ENCODE data around the gene ALG1L2.
"Not testable (repeated sequence)": the region's sequence is repeated elsewhere in the genome, so short reads cannot be mapped to it uniquely, and the experiment has no call there.

Gene ALG1L2, protein sequence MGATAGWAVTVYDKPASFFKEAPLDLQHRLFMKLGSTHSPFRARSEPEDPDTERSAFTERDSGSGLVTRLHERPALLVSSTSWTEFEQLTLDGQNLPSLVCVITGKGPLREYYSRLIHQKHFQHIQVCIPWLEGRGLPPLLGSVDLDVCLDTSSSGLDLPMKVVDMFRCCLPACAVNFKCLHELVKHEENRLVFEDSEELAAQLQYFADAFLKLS

DNA sequence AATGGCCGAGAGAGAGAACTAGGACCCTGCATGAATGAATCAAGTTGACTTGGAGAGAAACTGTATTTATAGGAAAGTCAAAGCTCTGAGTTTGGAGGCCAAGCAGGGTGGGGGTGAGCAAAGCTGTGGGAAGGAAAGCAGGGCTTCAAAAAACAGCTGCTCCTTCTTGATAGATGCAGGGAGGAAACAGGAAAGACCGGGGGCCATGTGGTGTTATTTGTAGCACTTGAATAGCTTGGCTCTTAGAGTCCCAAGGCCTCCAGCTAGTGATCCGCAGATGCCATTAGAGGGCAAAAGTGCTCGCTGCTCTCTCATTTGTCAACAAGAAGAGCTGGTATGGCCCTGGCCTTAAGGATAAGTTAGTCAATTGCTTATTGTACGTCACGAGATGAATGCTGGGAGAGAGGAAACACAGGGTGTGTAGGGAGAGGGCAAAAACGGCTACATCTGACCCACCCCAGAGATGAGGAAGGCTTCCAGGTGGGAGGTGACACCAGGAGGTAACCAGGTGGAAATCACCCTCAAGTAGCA lies at the start of gene ALG1L2:
Gene ALG1L2 (plus strand): TSS at position 481 of the 531 bp plus-strand sequence. CDS start 186 bp downstream, outside the sequence.
- no peak for DNase-seq (ENCODE audit: low read depth in 2 of 2, low spot score in 1 of 2)

DNA sequence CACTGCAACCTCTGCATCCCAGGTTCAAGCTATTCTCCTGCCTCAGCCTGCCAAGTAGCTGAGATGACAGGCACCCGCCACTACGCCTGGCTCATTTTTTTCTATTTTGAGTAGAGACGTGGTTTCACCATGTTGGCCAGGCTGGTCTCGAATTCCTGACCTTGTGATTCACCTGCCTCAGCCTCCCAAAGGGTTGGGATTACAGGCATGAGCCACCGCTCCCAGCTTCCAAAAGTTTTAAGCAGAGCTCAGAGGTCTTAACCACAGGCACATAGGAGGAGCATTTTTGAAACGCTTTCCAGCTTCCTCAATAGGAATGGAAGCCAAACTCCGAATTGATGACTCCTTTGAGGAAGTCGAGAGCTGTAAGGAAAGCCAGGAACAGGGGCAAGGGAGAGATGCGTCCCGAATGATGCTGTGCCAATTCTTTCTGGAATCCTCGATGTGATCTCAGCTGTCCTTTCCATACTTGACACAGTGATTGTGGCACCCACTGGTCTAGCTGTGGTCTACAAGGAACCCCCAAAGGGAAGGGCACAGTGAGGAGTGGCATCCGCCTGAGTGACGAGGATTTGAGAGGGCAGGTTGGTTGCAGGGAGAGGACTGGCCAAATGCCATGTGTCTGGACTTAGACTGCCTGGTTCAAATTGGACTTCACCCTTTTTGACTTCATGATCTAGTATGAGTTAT lies 44.4 kb upstream of the ALG1L2 start:
- DNase-seq (ENCODE audit: low read depth in 2 of 2, low spot score in 1 of 2), result not testable (repeated sequence)

GRCh38 chr3:130042736-130043135 lies 38.9 kb upstream of the ALG1L2 start:
- DNase-seq (ENCODE audit: low read depth in 2 of 2, low spot score in 1 of 2), result not testable (repeated sequence)

GRCh38 chr3:130043658-130044057 lies 38.0 kb upstream of the ALG1L2 start:
- DNase-seq (ENCODE audit: low read depth in 2 of 2, low spot score in 1 of 2), result not testable (repeated sequence)

DNA sequence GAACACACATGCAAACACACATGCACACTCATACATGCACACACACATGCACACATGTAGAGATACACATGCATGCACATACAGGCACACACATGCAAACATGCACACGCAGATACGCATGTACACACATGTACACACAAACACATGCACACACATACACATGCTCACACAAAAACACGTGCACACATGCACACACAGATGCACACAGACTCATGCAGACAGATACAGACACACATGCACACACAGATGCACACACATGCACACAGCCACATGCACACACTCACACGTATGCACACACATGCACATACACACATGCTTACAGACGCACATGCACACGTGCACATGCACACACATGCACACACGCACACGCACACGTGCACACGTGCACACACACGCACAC lies 37.3 kb upstream of the ALG1L2 start:
- no peak for DNase-seq (ENCODE audit: low read depth in 2 of 2, low spot score in 1 of 2)

- no peak for DNase-seq (ENCODE audit: low read depth in 2 of 2, low spot score in 1 of 2)
Measured at GRCh38 chr3:130048726-130049125, 32.9 kb upstream of the ALG1L2 start.

DNA sequence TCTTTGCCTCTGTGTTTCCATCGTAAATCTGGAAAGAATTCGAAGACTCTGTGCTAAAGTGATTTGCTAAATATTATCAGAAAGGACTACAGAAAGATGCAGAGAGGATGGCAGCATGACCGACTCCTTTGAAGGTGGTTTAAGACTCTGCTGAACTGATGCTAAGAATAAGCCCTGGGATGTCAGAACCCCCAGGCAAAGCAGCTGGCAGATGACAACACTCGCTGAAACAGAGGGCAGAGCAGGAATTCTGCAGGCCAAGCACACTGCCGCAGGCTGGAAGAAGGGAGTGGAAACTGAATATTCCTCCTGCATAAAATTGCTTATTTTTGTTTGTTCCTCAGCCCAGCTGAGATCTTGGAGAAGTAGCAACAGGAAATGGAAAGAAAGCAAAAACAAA lies 29.3 kb upstream of the ALG1L2 start:
- DNase-seq (ENCODE audit: low read depth in 2 of 2, low spot score in 1 of 2), result not testable (repeated sequence)

DNA sequence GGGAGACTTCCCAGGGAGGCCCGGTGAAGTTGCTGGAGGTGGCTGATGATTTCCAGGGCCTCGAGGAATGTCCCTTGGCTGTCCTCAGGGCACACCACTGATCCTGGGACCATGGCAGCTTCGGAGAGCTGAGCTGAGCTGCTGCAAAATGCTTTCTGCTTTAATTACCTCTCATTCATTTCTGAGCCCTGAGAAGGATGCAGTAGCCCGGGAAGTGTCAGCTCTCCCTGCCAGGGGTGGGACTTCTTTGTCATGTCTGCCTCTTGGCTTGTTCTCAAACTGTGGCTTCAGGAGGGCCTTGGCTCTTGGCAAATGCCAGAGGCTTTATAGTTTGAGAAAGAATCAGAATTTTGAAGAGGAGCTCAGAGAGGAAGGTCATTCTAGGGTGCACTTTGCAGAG lies 28.7 kb upstream of the ALG1L2 start:
- DNase-seq (ENCODE audit: low read depth in 2 of 2, low spot score in 1 of 2), result not testable (repeated sequence)

DNA sequence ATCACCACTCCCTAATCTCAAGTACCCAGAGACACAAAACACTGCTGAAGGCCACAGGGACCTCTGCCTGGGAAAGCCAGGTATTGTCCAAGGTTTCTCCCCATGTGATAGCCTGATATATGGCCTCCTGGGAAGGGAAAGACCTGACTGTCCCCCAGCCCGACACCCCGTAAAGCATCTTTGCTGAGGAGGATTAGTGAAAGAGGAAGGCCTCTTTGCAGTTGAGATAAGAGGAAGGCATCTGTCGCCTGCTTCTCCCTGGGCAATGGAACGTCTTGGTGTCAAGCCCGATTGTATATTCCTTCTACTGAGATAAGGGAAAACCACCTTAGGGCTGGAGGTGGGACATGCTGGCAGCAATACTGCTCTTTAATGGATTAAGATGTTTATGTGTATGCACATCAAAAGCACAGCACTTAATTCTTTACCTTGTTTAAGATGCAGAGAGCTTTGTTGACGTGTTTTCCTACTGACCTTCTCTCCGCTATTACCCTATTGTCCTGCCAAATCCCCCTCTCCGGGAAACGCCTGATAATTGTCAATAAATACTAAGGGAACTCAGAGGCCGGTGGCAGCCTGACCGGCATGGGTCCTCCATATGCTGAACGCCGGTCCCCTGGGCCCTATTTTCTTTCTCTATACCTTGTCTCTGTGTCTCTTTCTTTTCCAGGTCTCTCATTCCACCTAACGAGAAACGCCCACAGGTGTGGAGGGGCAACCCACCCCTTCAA lies 23.9 kb upstream of the ALG1L2 start:
- DNase-seq (ENCODE audit: low read depth in 2 of 2, low spot score in 1 of 2), result not testable (repeated sequence)

- DNase-seq (ENCODE audit: low read depth in 2 of 2, low spot score in 1 of 2), result not testable (repeated sequence)
Measured at GRCh38 chr3:130058267-130058657, 23.4 kb upstream of the ALG1L2 start.

DNA sequence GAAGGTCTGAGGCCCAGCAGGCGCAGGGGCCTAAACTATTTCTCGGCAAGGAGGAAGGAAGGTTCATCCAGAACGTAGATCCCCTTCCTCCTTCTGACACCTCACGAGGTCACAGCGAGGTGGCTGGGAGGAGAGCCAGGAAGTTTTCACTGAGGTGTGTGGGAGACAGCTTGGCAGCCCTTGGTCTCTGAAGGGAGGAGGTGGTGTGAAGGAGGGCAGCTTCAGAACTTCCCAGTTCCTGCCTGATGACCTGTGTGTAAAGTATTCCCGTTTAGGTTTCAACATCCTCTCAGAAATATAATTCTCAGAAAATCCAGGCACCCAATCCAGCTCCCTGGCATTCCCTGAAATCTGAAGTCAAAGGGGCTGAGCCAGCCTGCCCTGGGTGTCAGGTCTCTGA lies 22.9 kb upstream of the ALG1L2 start:
- DNase-seq (ENCODE audit: low read depth in 2 of 2, low spot score in 1 of 2), result not testable (repeated sequence)

DNA sequence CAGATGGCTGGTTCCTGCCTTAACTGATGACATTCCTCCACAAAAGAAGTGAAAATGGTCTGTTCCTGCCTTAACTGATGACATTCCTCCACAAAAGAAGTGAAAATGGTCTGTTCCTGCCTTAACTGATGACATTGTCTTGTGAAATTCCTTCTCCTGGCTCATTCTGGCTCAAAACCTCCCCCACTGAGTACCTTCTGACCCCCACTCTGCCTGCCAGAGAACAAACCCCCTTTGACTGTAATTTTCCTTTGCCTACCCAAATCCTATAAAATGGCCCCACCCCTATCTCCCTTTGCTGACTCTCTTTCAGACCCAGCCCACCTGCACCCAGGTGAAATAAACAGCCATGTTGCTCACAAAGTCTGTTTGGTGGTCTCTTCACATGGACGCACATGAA lies 22.5 kb upstream of the ALG1L2 start:
- not testable (repeated sequence) for DNase-seq (ENCODE audit: low read depth in 2 of 2, low spot score in 1 of 2)

- no peak for DNase-seq (ENCODE audit: low read depth in 2 of 2, low spot score in 1 of 2)
Measured at GRCh38 chr3:130073582-130073981, 8.0 kb upstream of the ALG1L2 start.

- no peak for DNase-seq (ENCODE audit: low read depth in 2 of 2, low spot score in 1 of 2)
Measured at GRCh38 chr3:130077636-130078035, 4.0 kb upstream of the ALG1L2 start.

DNA sequence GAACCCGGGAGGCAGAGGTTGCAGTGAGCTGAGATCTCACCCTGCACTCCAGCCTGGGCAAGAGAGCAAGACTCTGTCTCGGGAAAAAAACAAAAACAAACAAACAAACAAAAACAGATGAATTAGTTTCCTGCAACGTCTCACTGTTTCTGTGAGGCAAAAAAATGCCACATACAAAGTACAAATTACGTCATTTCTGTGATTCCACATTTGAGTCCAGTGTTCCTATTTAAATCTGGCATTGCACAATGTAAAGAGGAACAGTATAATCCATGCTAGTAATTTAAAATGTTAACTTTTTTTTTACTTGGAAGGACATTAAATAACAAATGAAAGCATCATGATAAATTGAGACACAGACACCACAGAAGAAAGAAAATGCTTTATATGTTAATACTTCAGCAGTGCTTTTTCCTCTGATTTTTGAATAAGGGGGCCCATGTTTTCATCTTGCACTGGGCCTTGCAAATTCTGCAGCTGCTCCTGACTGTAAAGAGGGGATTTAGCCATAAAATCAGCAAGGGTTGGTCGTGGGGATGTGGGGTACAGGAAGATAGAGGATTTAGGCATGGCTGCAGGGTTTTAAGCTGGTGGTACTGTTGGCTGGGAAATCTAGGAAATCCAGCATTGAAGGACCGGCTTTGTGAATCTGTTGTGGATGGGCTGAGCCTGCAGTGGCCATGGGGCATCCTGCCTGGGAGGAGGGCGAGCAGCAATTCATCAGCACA lies 1.9 kb downstream of the ALG1L2 start:
- DNase-seq (ENCODE audit: low read depth in 2 of 2, low spot score in 1 of 2), result not testable (repeated sequence)

DNA sequence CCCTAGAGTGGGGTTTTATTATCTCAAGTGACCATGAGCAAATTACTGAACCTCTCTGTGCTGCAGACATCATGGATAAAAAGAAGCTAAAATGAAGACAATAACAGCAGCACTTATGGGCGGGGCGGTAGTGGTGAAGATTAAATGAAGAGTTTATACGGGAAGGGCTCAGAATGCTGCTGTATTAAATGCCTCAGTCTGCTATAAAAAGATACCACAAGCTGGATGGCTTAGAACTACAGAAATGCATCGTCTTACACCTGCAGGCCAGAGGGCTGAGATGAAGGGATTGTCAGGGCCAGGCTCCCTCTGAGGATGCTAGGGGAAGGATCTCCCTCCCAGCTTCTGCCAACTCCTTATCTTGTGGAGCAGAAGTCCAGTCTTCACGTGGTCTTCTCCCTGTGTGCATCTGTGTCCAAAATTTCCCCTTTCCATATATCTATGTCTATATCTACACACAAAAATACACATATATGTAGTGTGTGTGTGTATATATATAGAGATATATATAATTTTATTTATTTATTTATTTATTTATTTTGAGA lies 2.9 kb downstream of the ALG1L2 start:
- no peak for DNase-seq (ENCODE audit: low read depth in 2 of 2, low spot score in 1 of 2)

DNA sequence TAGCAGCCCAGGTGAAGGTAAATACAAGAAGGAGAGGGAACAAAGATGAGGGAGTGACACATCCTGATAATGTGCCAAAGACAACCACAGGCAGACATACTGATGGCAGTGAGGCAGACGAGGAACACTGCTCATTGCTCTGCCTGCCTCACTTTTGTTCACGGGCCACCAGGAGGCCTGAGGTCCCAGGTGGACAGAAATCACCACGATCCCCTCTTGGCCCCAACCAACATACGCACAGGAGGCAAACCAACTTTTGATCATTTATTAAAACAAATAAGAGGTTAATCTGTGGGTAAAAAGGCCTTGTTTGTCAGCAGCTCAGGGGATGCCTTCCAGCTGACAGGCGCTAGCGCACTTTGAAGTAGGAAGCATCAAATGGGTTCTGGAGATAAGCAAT lies 4.2 kb downstream of the ALG1L2 start:
- no peak for DNase-seq (ENCODE audit: low read depth in 2 of 2, low spot score in 1 of 2)

DNA sequence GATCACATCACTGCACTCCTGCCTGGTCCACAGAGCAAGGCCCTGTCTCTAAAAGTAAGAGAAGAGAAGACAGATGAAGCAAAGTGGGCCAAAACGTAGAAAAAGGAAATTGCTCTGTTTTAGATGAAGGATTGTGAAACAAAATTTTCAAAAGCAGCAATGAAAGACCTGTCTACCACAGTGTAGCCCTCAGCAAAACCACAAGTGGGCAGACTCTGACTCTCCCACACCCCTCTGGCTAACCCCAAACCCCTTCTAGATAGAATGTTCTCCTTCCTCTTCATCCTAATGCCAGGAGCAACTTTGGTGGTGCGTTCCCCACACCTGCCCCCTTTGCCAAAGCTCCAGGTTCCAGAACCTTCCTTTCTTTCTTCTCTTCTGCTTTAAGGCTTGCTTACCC lies 5.0 kb downstream of the ALG1L2 start:
- DNase-seq (ENCODE audit: low read depth in 2 of 2, low spot score in 1 of 2), result not testable (repeated sequence)

GRCh38 chr3:130088061-130088460 lies 6.4 kb downstream of the ALG1L2 start:
- DNase-seq (ENCODE audit: low read depth in 2 of 2, low spot score in 1 of 2), result no peak

DNA sequence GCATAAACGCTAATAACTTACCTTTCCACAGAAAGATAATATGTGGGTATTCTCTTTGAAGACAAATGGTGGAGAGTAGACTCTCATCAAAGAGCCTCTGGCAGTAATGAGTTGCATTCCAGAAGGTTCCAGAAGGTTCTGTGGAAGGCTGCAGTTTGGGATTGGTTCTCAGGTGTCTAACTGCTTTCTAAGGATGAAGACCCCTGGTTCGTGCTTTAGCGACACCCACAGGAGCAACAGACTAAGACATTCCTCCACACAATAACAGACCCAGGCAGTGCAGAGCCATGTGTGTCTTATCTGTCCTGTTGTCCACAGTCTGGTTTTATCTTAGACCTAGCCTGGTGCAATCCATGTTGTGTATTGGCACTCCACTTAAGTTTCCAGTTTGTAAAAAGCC lies 9.1 kb downstream of the ALG1L2 start:
- DNase-seq (ENCODE audit: low read depth in 2 of 2, low spot score in 1 of 2), result not testable (repeated sequence)

- no peak for DNase-seq (ENCODE audit: low read depth in 2 of 2, low spot score in 1 of 2)
Measured at GRCh38 chr3:130091958-130092357, 10.3 kb downstream of the ALG1L2 start.
